Ectodermal cell (in vitro differentiated cells): ENCODE measurements around the gene TICRR.

Source experiments
- H3K27ac ChIP-seq: 2 replicates; pipeline ENCODE4 v1.7.0; 2013; ENCODE audit warnings: mild to moderate bottlenecking, low read depth, low read length; ENCODE audit not compliant: insufficient read depth, poor library complexity, severe bottlenecking
- H3K27me3 ChIP-seq: 2 replicates; pipeline ENCODE4 v1.7.0; 2013; ENCODE audit warnings: mild to moderate bottlenecking, low read length; ENCODE audit not compliant: insufficient read depth, control insufficient read depth, poor library complexity, severe bottlenecking
- H3K36me3 ChIP-seq: one replicate; pipeline ENCODE4 v1.7.0; 2013; ENCODE audit warnings: low read length; ENCODE audit not compliant: control insufficient read depth, insufficient read depth
- H3K4me1 ChIP-seq: one replicate; pipeline ENCODE4 v1.7.0; 2013; ENCODE audit warnings: low read length; ENCODE audit not compliant: control insufficient read depth, insufficient read depth
- H3K4me3 ChIP-seq: 2 replicates; pipeline ENCODE4 v1.7.0; 2013; ENCODE audit warnings: low read depth, low read length, control low read depth; ENCODE audit not compliant: insufficient read depth
- H3K9me3 ChIP-seq: 2 replicates; pipeline ENCODE4 v1.7.0; 2013; ENCODE audit warnings: mild to moderate bottlenecking, low read length, moderate library complexity; ENCODE audit not compliant: control insufficient read depth
- WGBS, 2 experiments: methylation state at CpG; one replicate each; pipeline ENCODE4 v1.1.7; 2013; ENCODE audit warnings: missing lambda C conversion rate in 2 of 2; 5-methylcytosine and 5-hydroxymethylcytosine counted together

TICRR gene

GRCh38 chr15:89640245-89640644 is 65.0 kb downstream of the TICRR start:
- Histone ChIP-seq H3K36me3 (peaks cover 9% of the 10 kb centered on the region), H3K27ac (no peak overlapping the region), H3K4me1 (no peaks in the 10 kb centered on the region), H3K4me3 (no peak overlapping the region), H3K27me3 (no peaks in the 10 kb centered on the region), H3K9me3 (no peaks in the 10 kb centered on the region)
- 96 to 97% methylated on average over 5 of the region's 5 CpGs for WGBS, 2 experiments

GRCh38 chr15:89641053-89641452 is 65.8 kb downstream of the TICRR start:
- Histone ChIP-seq H3K36me3 (peaks cover 9% of the 10 kb centered on the region), H3K27ac (no peak overlapping the region), H3K27me3 (no peaks in the 10 kb centered on the region), H3K9me3 (no peaks in the 10 kb centered on the region), H3K4me1 (no peaks in the 10 kb centered on the region), H3K4me3 (no peak overlapping the region)
- WGBS, 2 experiments, result 94 to 95% methylated on average over 5 of the region's 5 CpGs

- H3K27ac ChIP-seq, result no peak overlapping the region
- peaks cover 9% of the 10 kb centered on the region for H3K36me3 ChIP-seq
- no peak overlapping the region for H3K4me3 ChIP-seq
- no peaks in the 10 kb centered on the region for H3K4me1 ChIP-seq
- H3K9me3 ChIP-seq, result no peaks in the 10 kb centered on the region
- 95% methylated on average over 16 of the region's 16 CpGs for WGBS, 2 experiments
- H3K27me3 ChIP-seq, result no peaks in the 10 kb centered on the region
These were observed 66.8 kb downstream of the TICRR start for GRCh38 chr15:89642106-89642505.

- Histone ChIP-seq H3K4me1 (no peaks in the 10 kb centered on the region), H3K4me3 (no peak overlapping the region), H3K27me3 (no peaks in the 10 kb centered on the region), H3K27ac (no peak overlapping the region), H3K36me3 (peaks cover 9% of the 10 kb centered on the region), H3K9me3 (no peaks in the 10 kb centered on the region)
- WGBS, 2 experiments, result 92 to 94% methylated on average over 8 of the region's 8 CpGs
These were observed 70.4 kb downstream of the TICRR start for GRCh38 chr15:89645680-89646079.

- H3K27me3 ChIP-seq, result no peaks in the 10 kb centered on the region
- 92% methylated on average over 22 of the region's 22 CpGs for WGBS, 2 experiments
- no peaks in the 10 kb centered on the region for H3K9me3 ChIP-seq
- H3K4me1 ChIP-seq, result no peaks in the 10 kb centered on the region
- H3K4me3 ChIP-seq, result no peak overlapping the region
- no peak overlapping the region for H3K27ac ChIP-seq
- H3K36me3 ChIP-seq, result peaks cover 4% of the 10 kb centered on the region
These were observed 71.3 kb downstream of the TICRR start for GRCh38 chr15:89646416-89647141.

- no peaks in the 10 kb centered on the region for H3K27me3 ChIP-seq
- no peaks in the 10 kb centered on the region for H3K9me3 ChIP-seq
- H3K27ac ChIP-seq, result no peak overlapping the region
- H3K4me3 ChIP-seq, result no peak overlapping the region
- H3K4me1 ChIP-seq, result no peaks in the 10 kb centered on the region
- 54 to 57% methylated on average over 25 of the region's 25 CpGs for WGBS, 2 experiments
- peaks cover 4% of the 10 kb centered on the region for H3K36me3 ChIP-seq
These were observed 72.1 kb downstream of the TICRR start for GRCh38 chr15:89647191-89647851.

- 96% methylated on average over 102 of the region's 102 CpGs for WGBS, 2 experiments
- Histone ChIP-seq H3K27ac (no peak overlapping the region), H3K4me3 (no peak overlapping the region), H3K4me1 (no peaks in the 10 kb centered on the region), H3K9me3 (no peaks in the 10 kb centered on the region), H3K27me3 (no peaks in the 10 kb centered on the region), H3K36me3 (peaks cover 4% of the 10 kb centered on the region)
These were observed 73.1 kb downstream of the TICRR start for GRCh38 chr15:89648106-89649012.

GRCh38 chr15:89649013-89649625 is 73.8 kb downstream of the TICRR start:
- no peak overlapping the region for H3K4me3 ChIP-seq
- no peak overlapping the region for H3K27ac ChIP-seq

GRCh38 chr15:89649716-89650115 is 74.4 kb downstream of the TICRR start:
- no peak overlapping the region for H3K27ac ChIP-seq
- H3K4me3 ChIP-seq, result no peak overlapping the region
- WGBS, 2 experiments, result 95 to 97% methylated on average over 15 of the region's 15 CpGs

More at GRCh38 chr15:89649013-89649625, 73.8 kb downstream of the TICRR start:
- Histone ChIP-seq H3K4me1 (peaks cover under 1% of the 10 kb centered on the region), H3K9me3 (no peaks in the 10 kb centered on the region), H3K27me3 (no peaks in the 10 kb centered on the region), H3K36me3 (peaks cover 2% of the 10 kb centered on the region)
- WGBS, 2 experiments, result 96 to 97% methylated on average over 37 of the region's 37 CpGs

More at GRCh38 chr15:89649716-89650115, 74.4 kb downstream of the TICRR start:
- Histone ChIP-seq H3K27me3 (no peaks in the 10 kb centered on the region), H3K36me3 (no peaks in the 10 kb centered on the region), H3K4me1 (peaks cover 4% of the 10 kb centered on the region), H3K9me3 (no peaks in the 10 kb centered on the region)
